Heart left ventricle (tissue), 16 donors: ENCODE measurements around the gene ZBTB34. TPM values are rescaled to one million over a fixed set of nuclear protein-coding genes. Genes with fewer than 3 reads are reported as not detected.

ENCODE experiments used
- ATAC-seq, 4 donors: fragments of 200-7000 bp; cut with Tn5 transposase; one replicate each; pipeline ENCODE4 v1.9.1; 2020 to 2022; ENCODE audit warnings: moderate library complexity in 4 of 4, mild to moderate bottlenecking in 3 of 4, moderate number of reproducible peaks in 1 of 4
- DNase-seq, 5 donors: peaks; one replicate each; pipeline ENCODE4 v3.0.0-alpha.2; 2020
- H3K27ac ChIP-seq, 12 donors: fragments of 200-600 bp; sonication (generic) in 4 of 12; one replicate each; pipeline versions ENCODE4 v1.5.0 to v1.8.0; 2016 to 2022; ENCODE audit warnings: mild to moderate bottlenecking in 2 of 12
- H3K27me3 ChIP-seq, 9 donors: fragments of 200-600 bp; sonication (generic) in 2 of 9; one replicate each; pipeline versions ENCODE4 v1.5.1 to v1.8.0; 2016 to 2022; ENCODE audit warnings: mild to moderate bottlenecking in 3 of 9
- H3K36me3 ChIP-seq, 9 donors: fragments of 200-600 bp; sonication (generic) in 2 of 9; one replicate each; pipeline versions ENCODE4 v1.5.0 to v1.8.0; 2018 to 2022; ENCODE audit warnings: mild to moderate bottlenecking in 2 of 9
- H3K4me1 ChIP-seq, 12 donors: fragments of 200-600 bp; sonication (generic) in 4 of 12; one replicate each; pipeline versions ENCODE4 v1.5.0 to v1.8.0; 2016 to 2022; ENCODE audit warnings: mild to moderate bottlenecking in 3 of 12
- H3K4me3 ChIP-seq, 12 donors: fragments of 200-600 bp; sonication (generic) in 4 of 12; one replicate each; pipeline versions ENCODE4 v1.5.0 to v1.8.0; 2017 to 2022; ENCODE audit warnings: mild to moderate bottlenecking in 9 of 12, moderate library complexity in 4 of 12
- H3K9me3 ChIP-seq, 12 donors: fragments of 200-600 bp; sonication (generic) in 4 of 12; one replicate each; pipeline versions ENCODE4 v1.5.0 to v1.8.0; 2016 to 2022; ENCODE audit warnings: mild to moderate bottlenecking in 1 of 12
- CTCF ChIP-seq, 12 donors: fragments of 200-600 bp; sonication (generic) in 4 of 12; IDR thresholded peaks; one replicate each; pipeline versions ENCODE4 v1.5.0 to v1.8.0; 2018 to 2022; ENCODE audit warnings: antibody characterized with exemption in 12 of 12, mild to moderate bottlenecking in 5 of 12
- POLR2A ChIP-seq, 2 donors: fragments of 450-650 bp; IDR thresholded peaks; one replicate each; pipeline ENCODE4 v1.6.1; 2017; ENCODE audit warnings: antibody characterized with exemption in 2 of 2, mild to moderate bottlenecking in 2 of 2, moderate library complexity in 2 of 2
- WGBS, 4 donors: extraction: QIAGEN DNeasy Blood & Tissue Kit in 2 of 4; methylation state at CpG; one replicate each; pipeline versions ENCODE4 v1.1.5 to v1.1.7; 2013 to 2018; 5-methylcytosine and 5-hydroxymethylcytosine counted together
- intact Hi-C, 10 donors: fragments of 100-400 bp; cut with DNase I; formaldehyde crosslinking; loops; one replicate each; pipeline versions ENCODE4 v1.11.1 to v1.14.2; 2022
- polyA plus RNA-seq, 2 donors: library from polyadenylated mRNA; stranded (reverse); fragments of 200-250 nt; gene quantifications; one replicate each; pipeline ENCODE4 v1.2.3, GENCODE V29; 2013
- total RNA-seq, 9 donors: library from RNA; depleted of rRNA in 2 of 9; stranded (reverse); fragments of >200 nt in 2 of 9; fragmentation: NEBNext Ultra II Directional in 3 of 9; extraction: Animal tissue kit (Norgen Biotek cat#: 25700) in 3 of 9; gene quantifications; one replicate each; pipeline versions ENCODE4 v1.1.0 to v1.2.4, GENCODE V29; 2016 to 2023
- donor health status: ischemic (EF 13 %, LVEDD 7.1; RV severe dilation, severe dysfunction).
- donor health status: healthy with polysubstance abuse.
- donor health status: DM: no; HTN: yes; CAD: no.
- donor health status: DM: no; HTN: no; CAD: no.
- donor health status: ischemic (EF 25% LVEDD 6.9; RV normal size, moderate dysfunction).
- donor health status: ischemic (EF 25% LVEDD 5.7; RV mildly dilated, moderate dysfunction).
- donor health status: healthy.
- donor health status: DM: yes; HTN: yes; CAD: no.
- donor health status: ischemic (EF 35%, LVEDD 5.7; RV mildly dilated, moderate dysfunction).
- donor health status: nonischemic (EF 11% LVEDD 7.7; RV severe dilation, severe dysfunction).
- donor health status: DM: yes; HTN: yes; CAD: no.
- donor health status: PGD.
- donor health status: ischemic (EF 29% LVEDD 5.4; RV normal size, mild dysfunction).
- donor health status: nonischemic (EF 23%, LVEDD 6.1; RV moderate dilation, normal function).

ZBTB34 gene
- total and polyA plus RNA-seq, 11 donors: 2.2 to 8.2 (median 5.0) TPM

DNA sequence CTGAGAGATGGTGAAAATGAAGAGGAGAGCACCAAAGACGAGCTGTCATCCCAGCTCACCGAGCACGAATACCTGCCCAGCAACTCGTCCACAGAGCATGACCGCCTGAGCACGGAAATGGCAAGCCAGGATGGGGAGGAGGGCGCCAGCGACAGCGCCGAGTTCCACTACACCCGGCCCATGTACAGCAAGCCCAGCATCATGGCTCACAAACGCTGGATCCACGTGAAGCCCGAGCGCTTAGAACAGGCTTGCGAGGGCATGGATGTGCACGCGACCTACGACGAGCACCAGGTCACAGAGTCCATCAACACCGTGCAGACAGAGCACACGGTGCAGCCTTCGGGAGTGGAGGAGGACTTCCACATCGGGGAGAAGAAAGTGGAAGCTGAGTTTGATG lies 27.4 kb upstream of the ZBTB34 start:
- peaks cover 0 to 71% (median 49%) of the 10 kb centered on the region in 9 donors for H3K36me3 ChIP-seq
- WGBS, 4 donors: 89 to 93% (median 92%) methylated on average over 19 to 24 of the region's 24 CpGs
- DNase-seq (no peak), ATAC-seq (peak in 2 of 4 donors; percentile 16 to 31)
- no peaks in the 10 kb centered on the region for H3K9me3 ChIP-seq
- H3K4me3 ChIP-seq: no peak overlapping the region
- peak overlapping the region in 2 of 12 donors; percentile 31 to 63 for H3K27ac ChIP-seq
- intact Hi-C loops: no loop called here
- peaks cover 0 to 61% (median 35%) of the 10 kb centered on the region in 12 donors for H3K4me1 ChIP-seq
- H3K27me3 ChIP-seq: no peaks in the 10 kb centered on the region
- TF ChIP-seq POLR2A (IDR thresholded peaks at IDR 0.05) (no peak), CTCF (IDR thresholded peaks at IDR 0.05) (no peak)

DNA sequence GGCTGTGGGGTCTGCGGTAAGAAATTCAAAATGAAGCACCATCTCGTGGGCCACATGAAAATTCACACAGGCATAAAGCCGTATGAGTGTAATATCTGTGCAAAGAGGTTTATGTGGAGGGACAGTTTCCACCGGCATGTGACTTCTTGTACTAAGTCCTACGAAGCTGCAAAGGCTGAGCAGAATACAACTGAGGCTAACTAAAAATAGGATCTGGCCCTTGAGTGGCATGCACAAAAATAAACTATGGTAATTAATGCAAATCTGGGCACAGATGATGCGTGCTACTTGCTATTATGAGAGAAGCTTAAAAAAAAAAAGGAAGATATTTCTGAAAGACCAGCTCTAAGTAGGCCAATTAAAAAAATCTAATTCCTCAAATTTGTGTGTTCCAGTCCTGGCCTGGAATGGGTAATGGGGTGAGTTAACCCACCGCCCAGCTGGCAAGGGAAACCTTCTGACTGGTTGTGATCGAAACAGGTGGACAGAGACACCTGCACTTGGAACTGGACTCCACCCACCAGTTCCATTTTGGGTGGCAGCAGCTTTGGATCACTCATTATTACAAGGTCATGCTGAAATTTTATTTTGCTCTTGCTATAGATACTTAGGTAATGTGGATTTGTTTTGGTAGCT lies 26.6 kb upstream of the ZBTB34 start:
- peak overlapping the region in 4 of 12 donors; percentile 1 to 63 (median 38) for H3K27ac ChIP-seq

DNA sequence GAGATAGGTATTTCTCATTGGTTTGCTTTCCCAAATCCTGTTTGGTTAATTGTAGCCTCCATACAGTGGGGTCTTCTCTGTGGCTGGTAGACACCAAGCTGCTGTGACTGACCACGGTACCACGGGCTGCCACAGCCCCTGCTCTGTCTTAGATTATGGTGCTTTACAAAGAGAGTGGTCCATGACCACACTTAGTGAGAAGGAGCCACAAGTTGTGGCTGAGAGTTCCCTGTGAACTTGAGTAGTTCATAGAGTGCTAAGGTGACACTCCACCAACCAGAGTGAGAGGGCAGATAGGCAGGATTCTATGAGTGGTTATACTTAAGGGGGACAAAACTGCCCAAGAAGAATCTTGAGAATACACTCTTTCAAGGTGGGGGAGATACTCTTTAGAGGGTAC lies 25.8 kb upstream of the ZBTB34 start:
- Histone ChIP-seq H3K27me3 (no peaks in the 10 kb centered on the region), H3K36me3 (peaks cover 0 to 82% (median 66%) of the 10 kb centered on the region in 9 donors), H3K9me3 (no peaks in the 10 kb centered on the region), H3K4me3 (no peak overlapping the region), H3K27ac (peak overlapping the region in 2 of 12 donors; percentile 1 to 63), H3K4me1 (peaks cover 0 to 63% (median 33%) of the 10 kb centered on the region in 12 donors)
- TF ChIP-seq CTCF (IDR thresholded peaks at IDR 0.05) (no peak), POLR2A (IDR thresholded peaks at IDR 0.05) (no peak)
- no peak for ATAC-seq
- DNase-seq: no peak
- 42 to 94% (median 92%) methylated on average over 2 of the region's 2 CpGs for WGBS, 4 donors
- intact Hi-C loops: no loop called here

More for the DNA sequence above, 26.6 kb upstream of the ZBTB34 start:
- Histone ChIP-seq H3K27me3 (no peaks in the 10 kb centered on the region), H3K4me3 (no peak overlapping the region), H3K4me1 (peaks cover 0 to 67% (median 39%) of the 10 kb centered on the region in 12 donors), H3K36me3 (peaks cover 0 to 77% (median 57%) of the 10 kb centered on the region in 9 donors), H3K9me3 (no peaks in the 10 kb centered on the region)
- ATAC-seq (peak; percentile 33 to 74 (median 60)), DNase-seq (no peak)
- intact Hi-C loops: no loop called here
- TF ChIP-seq CTCF (IDR thresholded peaks at IDR 0.05) (no peak), POLR2A (IDR thresholded peaks at IDR 0.05) (no peak)
- WGBS, 4 donors: 62 to 72% (median 68%) methylated on average over 8 of the region's 8 CpGs

DNA sequence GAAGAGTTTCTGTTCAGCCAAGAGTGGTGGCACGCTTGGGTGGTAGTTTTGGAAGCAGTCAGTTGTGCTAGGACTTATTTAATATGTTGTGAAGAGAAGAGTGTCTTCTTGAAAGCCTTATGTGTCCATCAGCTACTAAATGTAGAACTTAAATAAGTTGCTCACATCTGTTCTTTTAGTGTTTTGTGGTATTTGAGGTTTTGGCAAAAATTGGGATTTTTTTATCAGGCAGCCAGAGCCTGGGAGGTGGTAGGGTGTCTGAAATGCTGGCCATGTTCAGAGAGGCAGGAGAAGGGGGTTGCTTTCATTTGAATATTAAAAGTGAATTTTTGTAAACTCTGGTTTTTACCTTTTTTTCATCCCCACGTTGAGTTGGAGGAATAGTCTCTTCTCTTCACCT lies 24.2 kb upstream of the ZBTB34 start:
- ATAC-seq (no peak), DNase-seq (no peak)
- TF ChIP-seq POLR2A (IDR thresholded peaks at IDR 0.05) (no peak), CTCF (IDR thresholded peaks at IDR 0.05) (no peak)
- no peaks in the 10 kb centered on the region for H3K27me3 ChIP-seq
- H3K9me3 ChIP-seq: no peaks in the 10 kb centered on the region
- peaks cover 0 to 74% (median 63%) of the 10 kb centered on the region in 9 donors for H3K36me3 ChIP-seq
- intact Hi-C loops: no loop called here
- H3K4me3 ChIP-seq: no peak overlapping the region
- H3K4me1 ChIP-seq: peaks cover 0 to 59% (median 31%) of the 10 kb centered on the region in 12 donors
- no peak overlapping the region for H3K27ac ChIP-seq
- 71 to 84% (median 80%) methylated on average over 2 of the region's 2 CpGs for WGBS, 4 donors
